GM18873 (cell line): ENCODE results near the gene GABRB3.
"Not testable (repeated sequence)": the region's sequence is repeated elsewhere in the genome, so short reads cannot be mapped to it uniquely, and the experiment has no call there.

Experiments
- ATAC-seq: cut with Tn5 transposase; IDR thresholded peaks from one replicate; pipeline ENCODE4 v1.9.1; 2021; ENCODE audit warnings: mild to moderate bottlenecking, moderate library complexity, moderate number of reproducible peaks; ENCODE audit not compliant: unreplicated experiment, low FRiP score

GABRB3 gene

DNA sequence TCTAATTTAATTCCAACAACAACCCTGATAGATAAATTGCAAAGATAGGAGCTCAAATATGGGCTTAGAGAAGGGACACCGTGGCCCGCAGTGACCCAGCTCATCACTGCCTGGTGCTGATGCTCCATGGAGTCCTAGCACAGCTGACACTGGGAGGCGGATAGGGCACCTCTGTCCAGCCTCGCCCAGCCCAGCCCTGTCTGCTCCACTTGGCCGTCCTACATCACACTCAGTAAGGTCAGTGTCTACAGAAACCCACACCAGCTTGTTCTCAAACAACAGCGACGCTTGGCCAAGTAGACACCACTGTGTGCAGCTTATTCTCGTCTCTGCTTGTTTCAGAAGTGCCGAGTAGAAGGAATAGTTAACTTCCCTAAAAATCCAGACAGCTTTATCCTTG is 33.9 kb downstream of the GABRB3 start:
- ATAC-seq: no peak

DNA sequence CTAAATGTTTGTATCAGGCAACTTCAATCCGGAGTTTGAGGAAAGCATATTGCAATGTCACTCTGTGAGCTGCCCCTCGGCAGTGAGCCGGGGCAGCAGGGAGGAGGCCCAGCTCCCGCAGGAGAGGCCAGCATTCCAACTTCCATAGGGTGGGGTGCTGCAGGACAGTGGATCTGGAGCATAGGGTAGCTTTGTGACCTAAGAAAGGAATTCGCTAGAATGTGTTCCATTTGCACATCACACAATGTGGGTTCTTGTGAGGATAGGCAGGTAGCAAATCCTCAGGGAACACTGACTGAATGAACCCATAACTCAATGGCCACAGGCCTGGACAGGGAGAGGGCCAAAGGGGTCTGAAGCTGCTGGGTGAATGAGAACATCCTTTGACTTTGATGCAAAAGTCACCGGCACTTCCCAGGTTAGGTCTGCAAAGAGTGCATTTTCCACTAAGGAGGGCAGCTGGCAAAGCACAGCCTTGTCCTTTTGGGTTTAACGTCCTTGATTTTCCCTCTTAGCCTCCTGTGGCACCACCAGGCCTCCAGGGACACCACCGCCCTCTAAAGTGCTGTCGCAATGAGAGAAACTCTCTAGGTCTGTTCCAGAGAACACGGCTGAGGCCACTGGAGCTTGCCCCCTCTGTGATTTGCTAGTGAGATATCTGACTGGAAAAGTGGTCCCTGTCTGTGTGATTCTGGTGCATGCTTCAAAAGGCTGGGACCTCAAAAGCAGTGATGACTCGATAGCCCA is 36.2 kb downstream of the GABRB3 start:
- ATAC-seq: no peak

DNA sequence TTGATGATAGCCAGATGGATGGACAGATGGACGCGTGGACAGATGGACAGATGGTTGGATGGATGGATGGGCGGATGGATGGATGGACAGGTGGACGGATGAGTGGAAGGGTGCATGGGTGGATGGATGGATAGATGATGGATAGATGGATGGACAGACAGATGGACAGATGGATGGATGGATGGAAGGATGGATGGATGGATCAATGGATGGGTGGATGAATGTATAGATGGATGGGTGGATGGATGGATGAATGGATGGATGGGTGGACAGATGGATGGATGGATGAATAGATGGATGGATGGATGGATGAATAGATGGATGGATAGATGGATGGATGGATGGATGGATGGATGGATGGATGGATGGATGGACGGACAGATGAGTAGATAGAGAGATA is 40.9 kb downstream of the GABRB3 start:
- no peak for ATAC-seq

DNA sequence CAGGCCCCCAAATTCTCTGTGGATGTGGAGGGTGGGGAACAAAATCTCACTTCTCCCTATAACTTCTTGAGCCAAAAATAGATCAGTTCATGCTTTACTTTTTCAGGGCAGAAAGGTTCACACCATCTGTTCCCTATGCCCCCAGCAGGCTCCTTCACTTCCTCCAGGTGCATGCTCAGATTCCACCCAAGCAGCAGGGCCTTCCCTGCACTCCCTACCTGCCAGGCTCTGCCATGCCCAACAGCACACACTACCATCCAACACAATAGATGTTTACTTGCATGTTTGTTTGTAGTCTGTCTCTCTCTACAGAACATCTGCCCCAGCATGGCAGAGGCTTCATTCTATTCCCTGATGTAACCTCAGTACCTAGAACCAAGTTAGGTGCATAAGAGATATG is 43.3 kb downstream of the GABRB3 start:
- no peak for ATAC-seq

DNA sequence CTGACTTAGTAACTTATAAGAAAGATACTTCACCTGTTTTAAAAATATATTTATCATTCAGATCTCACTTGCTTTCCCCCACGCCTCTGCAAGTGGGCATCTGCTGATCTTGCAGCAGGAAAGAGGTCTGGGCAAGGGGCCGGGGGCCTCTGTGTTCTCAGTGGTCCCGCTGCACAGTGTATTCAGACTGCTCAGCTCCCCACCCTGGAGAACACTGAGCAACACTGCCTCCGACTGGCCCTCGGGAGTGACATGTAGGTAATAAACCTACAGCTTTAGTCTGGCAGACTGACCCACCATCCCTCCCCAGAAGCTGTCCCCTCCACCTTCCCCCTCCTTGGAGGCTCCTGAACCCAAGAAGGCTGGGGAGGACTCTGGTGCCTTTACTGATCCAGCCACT is 43.8 kb downstream of the GABRB3 start:
- no peak for ATAC-seq

DNA sequence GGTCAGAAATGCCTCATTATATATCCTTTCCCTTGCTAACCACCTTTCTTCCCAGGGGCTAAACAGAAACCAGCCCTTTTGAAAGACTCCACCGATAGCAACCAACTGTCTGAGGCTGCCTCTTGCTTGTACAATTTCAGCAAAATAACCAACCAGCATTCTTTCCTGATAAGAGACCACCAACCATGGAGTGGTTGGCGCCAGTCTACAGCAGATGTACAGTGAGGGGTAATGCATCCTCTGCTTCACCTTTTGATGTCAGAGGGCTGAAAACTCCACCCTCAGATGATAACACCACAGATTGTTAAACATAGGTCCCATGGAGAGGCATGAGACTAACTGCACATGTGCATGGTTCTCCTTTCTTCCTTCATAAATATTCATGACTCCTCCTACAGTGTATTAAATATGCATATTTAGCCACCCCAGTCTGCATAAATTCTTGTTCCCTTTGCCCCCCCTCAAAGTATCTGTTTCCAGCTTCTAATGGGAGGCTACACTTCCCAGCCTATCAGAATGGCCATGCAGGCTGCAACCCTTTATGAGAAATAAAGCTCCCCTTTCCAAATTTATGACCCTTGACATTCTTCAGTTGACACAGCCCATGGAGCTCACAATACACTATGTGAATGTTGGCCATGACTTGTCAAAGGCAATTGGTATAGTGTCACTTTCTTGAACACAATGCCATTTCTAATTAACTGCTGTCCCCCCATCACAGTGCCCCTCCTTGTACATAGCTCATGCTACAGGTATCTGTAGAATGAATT is 48.3 kb downstream of the GABRB3 start:
- ATAC-seq: no peak

DNA sequence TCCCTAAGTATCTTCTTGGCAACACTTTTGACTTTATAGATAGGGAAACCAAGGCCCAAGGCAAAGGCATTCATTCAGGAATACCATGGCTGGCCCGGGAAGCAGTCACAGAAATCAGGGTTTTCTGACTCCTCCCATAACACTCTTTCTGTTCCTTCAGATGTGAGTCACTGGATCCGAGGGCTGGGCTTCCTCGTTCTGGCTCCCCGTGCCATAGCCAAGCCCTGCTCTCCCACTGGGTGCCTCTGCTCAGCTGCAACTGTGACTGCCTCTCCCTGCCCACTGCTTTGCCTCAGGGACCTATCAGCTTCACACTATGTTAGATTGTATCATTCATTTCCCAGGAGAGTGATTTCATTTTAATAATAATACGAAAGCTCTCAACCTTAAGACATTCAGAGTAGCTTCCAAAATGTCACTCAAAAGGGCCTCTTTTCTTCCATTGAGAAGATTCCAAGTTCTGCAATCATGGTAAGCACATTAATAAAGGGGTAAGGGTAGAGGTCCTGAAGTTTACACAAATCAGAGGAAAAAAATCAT is 50.2 kb downstream of the GABRB3 start:
- ATAC-seq: no peak

DNA sequence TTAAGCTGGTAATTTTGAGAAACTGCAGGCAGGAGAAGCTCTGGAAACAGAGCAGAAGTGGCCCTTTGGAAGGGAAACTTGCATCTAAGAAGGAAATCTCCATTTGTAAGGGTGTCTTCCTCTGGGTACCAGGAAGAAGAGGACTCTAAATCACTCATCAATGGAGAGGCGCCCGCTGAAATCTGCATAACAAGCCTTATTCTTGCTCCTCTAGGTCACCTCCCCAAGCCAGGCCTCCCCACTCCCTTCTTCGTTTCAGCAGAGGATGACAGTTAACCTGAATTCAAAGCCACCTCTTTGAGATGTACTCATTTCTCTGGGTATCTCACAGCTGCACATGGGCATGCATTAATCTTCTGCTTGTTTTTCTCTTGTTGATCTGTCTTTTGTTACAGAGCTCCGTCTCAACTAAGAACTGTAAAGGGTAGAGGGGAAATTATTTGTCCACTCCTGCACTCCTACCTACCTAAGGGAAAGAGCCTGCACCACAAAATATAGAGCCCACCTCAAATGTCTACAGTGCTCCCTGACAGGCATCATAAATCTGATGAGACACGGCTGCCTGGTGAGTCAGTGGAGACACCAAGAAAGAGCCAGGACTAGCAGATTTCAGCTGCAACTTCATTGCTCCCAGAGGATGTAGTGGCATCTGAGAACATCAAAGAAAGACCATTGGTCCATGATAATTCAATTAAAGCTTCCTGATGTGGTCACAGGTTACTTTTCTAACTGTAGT is 51.5 kb downstream of the GABRB3 start:
- no peak for ATAC-seq

DNA sequence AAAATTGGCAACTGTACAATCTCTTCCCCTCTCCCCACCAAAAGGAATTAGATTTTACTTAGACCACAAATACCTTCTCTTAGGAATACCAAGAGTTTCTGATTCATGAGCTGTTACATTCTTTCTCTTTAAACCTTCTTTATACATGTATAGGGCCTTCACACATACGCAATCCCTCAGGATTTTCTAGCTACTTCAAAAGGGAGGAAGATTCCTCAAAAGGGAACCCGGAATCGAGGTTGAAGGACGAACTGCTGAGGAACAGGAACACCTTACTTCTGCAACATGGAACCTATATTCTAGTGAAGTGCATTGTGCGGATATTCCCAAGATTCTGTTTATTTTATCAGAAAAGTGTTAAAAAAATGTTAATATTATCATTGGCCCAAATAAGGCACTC is 52.3 kb downstream of the GABRB3 start:
- ATAC-seq: no peak

DNA sequence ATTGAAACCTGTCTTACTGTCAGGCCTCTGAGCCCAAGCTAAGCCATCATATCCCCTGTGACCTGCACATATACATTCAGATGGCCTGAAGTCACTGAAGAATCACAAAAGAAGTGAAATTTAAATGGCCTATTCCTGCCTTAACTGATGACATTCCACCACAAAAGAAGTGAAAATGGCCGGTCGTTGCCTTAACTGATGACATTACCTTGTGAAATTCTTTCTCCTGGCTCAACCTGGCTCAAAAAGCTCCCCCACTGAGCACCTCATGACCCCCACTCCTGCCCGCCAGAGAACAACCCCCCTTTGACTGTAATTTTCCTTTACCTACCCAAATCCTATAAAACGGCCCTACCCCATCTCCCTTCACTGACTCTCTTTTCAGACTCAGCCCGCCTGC is 53.0 kb downstream of the GABRB3 start:
- not testable (repeated sequence) for ATAC-seq

DNA sequence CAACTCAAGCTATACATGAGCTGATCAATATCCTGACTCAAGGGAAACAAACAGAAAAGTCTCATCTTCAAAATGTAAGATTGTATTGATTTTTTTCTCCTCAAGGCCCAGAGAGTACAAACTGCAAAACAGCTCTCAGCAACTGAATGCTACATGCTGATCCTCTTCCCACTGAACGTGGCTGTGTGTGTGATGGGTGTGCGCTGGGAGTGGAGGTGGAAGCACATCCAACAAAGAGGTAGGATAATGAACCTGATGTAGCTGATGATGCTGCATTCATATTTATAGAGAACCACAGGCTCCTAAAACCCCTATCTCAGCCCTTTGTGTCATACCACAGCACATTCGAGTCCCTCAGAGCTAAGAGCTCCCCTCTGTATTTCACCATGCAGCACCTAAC is 56.8 kb downstream of the GABRB3 start:
- ATAC-seq: no peak

DNA sequence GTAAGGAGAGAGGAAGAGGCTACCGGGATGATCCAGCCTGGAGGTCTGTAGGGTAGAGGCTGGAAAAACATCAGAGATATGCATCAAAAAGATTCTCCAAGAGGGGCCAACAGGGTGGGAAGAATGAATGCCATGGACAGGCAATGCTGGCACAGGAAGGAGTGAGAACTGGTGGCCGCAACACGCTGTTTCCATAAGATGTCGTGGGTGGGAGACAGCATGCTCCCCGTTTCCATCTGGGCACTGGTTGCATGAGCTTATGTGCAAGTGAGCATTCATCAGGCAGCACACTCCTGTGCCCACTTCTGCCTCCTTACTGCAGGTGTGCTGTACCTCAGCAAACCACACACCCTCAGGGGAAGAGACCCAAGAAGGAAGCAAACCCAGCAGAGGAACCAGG is 59.4 kb downstream of the GABRB3 start:
- no peak for ATAC-seq

DNA sequence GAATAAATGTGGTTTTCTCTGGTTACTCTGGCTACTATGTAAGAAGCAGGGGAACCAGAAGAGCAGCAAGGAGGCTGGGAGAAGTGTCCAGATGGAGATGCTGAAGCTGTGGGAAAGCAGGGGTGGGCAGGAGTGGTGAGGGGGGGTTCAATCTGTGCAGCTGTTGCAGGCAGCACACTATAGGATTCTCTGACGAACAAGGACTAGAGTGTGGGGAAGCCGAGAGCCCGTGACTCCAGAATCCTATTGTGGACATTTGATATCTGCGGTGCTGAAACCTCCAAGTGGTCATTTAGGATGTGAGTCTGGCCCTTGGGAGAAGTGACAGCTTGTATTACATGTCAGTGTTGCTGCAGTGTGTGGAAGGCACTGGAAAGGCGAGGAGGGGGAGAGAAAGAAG is 60.5 kb downstream of the GABRB3 start:
- no peak for ATAC-seq

DNA sequence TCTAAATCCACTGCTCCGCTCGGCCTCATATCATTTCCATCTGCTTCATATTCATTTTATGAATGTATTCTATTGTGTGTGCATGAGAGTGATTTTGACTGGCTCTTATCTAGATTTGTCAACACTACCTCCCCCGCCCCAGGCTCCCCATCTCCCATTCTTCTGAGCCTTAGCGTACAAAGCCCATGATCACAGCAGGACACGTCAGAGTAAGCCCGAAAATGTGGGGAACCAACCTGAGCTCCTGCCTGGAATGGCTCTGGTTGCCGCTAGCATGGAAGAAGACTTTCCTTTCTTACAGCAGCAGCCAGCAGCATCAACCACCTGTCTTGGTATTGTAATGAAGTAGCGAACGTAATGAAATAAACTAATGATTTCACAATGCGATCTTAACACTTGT is 61.4 kb downstream of the GABRB3 start:
- no peak for ATAC-seq

DNA sequence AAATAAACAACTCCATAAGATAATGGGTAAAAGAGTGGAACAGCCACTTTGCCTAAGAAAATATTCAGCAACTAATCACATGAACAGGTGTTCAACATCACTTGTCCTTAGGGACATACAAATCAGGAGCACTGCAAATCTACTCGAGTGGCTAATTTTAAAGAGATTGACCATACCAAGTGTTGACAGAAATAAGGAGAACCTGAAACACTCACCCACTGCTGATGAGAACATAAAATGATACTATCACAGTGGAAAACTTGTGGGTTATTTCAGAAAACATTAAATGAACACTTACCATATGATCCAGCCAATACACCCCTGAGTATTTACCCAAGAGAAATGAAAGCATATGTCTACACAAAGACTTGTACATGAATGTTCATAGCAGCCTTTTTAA is 70.5 kb downstream of the GABRB3 start:
- ATAC-seq: no peak

DNA sequence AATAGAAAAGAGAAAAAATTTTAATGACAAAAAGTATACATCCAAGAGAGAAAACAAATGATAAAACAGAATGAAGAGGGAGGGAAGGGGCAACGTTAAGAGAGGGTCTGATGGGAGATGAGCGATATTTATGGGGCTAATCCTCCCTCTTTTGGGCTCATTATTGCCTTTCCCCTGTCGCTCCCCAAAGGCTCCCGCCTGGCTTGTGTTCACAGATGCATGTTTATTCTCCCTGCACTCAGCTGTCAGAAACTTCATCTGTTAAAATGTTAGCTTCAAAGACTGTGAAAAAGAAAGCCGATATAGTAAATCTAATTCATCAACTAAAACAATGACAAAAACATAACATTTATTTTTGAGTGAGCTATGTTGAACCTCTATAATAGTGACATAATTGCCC is 74.3 kb downstream of the GABRB3 start:
- ATAC-seq: no peak

DNA sequence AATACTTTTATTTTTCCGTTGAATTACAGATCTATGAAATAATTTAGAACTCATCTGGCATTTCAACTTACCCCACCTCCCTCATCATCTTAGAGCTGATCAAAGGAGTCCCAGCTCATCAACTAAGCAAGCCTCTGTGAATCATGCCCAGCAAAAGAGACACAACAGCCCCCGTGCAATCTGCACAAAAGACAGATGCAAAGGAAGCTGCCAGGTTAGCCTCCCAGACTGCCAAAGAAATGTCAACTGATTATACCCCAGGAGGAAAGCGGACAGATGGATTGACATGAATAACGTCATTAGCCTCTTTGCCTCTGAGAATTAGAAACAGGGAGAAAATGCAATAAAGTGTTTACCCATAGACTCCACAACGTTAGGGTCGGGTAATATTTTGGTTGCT is 75.0 kb downstream of the GABRB3 start:
- ATAC-seq: no peak

DNA sequence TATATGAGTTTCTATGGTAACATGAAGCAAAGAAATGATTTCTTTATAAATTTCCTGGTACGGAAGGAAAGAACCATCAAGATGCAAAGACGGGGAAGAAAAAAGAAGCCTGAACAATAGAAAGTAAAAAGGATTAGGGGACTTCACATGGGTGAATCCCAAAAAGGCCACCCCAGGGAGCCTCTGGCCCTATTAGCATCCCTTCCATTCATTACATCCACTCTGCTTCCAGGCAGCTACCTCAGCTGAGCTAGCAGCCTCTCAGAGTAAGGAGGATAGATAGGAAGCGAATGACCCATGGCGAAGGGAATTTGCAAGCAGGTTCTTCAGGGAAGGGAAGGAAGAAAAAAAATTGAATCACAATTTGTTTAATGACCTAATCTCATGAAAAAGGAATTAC is 81.6 kb downstream of the GABRB3 start:
- ATAC-seq: no peak

DNA sequence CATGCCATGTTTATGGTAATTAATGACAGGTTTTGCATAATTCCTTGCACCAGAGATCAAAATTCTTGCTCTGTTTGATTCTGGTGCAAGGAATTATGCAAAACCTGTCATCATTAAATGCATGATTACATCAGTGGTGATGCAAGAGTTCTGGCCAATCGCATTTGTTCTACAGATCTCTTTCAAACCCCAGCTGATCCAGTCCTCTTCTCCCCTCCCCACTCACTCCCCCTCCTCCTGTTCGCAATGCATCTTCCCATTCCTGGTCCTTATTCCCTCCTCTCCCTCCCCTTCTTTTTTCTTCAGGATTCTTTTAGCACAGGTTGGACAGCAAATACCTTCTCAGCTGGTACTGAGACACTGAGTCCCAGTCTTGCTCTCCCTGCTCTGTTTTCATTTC is 82.1 kb downstream of the GABRB3 start:
- ATAC-seq: no peak

DNA sequence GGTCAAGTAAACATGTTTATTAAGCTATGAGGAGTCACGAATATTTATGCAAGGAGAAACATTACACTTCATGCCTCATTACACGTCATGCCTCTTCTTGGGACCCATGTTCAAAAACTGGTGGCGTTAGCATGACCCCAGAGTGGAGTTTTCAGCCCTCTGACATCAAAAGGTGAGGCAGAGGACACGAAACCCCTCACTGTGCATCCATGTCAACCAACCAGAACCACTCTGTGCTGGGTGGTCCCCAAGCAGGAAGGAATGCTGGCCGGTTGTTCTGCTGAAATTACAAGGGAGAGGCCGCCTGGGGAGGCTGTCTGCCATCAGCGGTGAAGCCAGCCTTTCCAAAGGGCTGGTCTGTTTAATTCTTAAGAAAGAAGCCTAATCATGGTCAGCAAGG is 83.4 kb downstream of the GABRB3 start:
- no peak for ATAC-seq

DNA sequence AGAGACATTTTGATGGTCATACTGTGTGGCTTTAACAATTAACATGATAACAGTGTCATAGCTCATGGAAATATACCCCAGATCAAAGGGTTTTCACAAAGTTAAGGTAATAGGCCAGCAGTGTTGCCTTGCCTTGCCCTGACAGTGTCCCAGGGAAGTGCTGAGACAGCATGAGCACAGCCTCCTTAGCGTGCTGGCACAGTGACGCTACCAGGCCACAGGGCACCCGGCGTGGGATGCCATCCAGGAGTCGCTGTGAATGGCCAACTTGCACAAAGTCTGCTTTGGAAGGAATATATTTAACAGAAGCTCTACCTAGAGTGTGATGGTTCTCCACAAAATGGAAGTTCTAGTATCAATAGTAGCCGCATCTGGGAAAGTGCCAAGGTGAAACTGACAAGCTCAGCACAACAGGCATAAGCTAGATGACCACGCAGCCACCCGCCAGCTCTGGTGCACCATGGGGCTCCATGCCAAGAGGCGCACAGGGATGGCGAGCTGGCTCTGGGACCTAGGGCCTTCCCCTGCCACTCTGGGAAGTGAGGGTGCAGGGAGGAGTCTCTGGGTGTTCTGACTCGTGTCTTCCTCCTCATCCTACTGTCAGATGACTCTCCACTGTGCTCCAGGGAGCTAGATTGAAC is 86.2 kb downstream of the GABRB3 start:
- ATAC-seq: no peak
